Stomach (tissue), 9 donors: ENCODE measurements around the gene PKHD1. TPM values are rescaled to one million over a fixed set of nuclear protein-coding genes. Genes with fewer than 3 reads are reported as not detected.

Source experiments
- DNase-seq, 2 donors: peaks; one replicate each; pipeline versions ENCODE4 v3.0.0 to v3.0.0-alpha.2; 2013 to 2019
- H3K27ac ChIP-seq, 5 donors: fragments of 200-600 bp in 4 of 5; sonication (generic) in 4 of 5; one replicate each; pipeline ENCODE4 v1.5.1; 2013 to 2019; ENCODE audit warnings: mild to moderate bottlenecking in 1 of 5, moderate library complexity in 1 of 5
- H3K27me3 ChIP-seq, 3 donors: fragments of 200-600 bp; sonication (generic); one replicate each; pipeline ENCODE4 v1.5.1; 2017 to 2019; ENCODE audit warnings: mixed run types in 1 of 3
- H3K36me3 ChIP-seq, 4 donors: fragments of 200-600 bp; sonication (generic); 1 replicate in 3 of 4; 2 replicates in 1 of 4; pipeline ENCODE4 v1.5.1; 2016 to 2019
- H3K4me1 ChIP-seq, 4 donors: fragments of 200-600 bp; sonication (generic); one replicate each; pipeline ENCODE4 v1.5.1; 2016 to 2019
- H3K4me3 ChIP-seq, 4 donors: fragments of 200-600 bp; sonication (generic) in 3 of 4; one replicate each; pipeline ENCODE4 v1.5.1; 2016 to 2019; ENCODE audit warnings: mild to moderate bottlenecking in 1 of 4
- H3K9me3 ChIP-seq, 4 donors: fragments of 200-600 bp; sonication (generic); one replicate each; pipeline ENCODE4 v1.5.1; 2016 to 2019
- EP300 ChIP-seq: sonication (generic); formaldehyde crosslinking; IDR thresholded peaks from one replicate; pipeline ENCODE4 v1.6.1; 2017; ENCODE audit warnings: antibody characterized with exemption
- POLR2A ChIP-seq, 4 donors: fragments of 450-650 bp; IDR thresholded peaks; one replicate each; pipeline ENCODE4 v1.6.1; 2016; ENCODE audit warnings: antibody characterized with exemption in 4 of 4, control low read depth in 2 of 4, mild to moderate bottlenecking in 1 of 4, moderate library complexity in 1 of 4
- POLR2AphosphoS5 ChIP-seq, 3 donors: sonication (generic); formaldehyde crosslinking; IDR thresholded peaks; one replicate each; pipeline ENCODE4 v1.6.1; 2016; ENCODE audit warnings: antibody characterized with exemption in 3 of 3
- WGBS, 5 donors: extraction: QIAGEN DNeasy Blood & Tissue Kit in 3 of 5; methylation state at CpG; one replicate each; pipeline versions ENCODE4 v1.1.5 to v1.1.7; 2013 to 2018; 5-methylcytosine and 5-hydroxymethylcytosine counted together
- intact Hi-C: fragments of 100-400 bp; cut with DNase I; formaldehyde crosslinking; loops from one replicate; pipeline ENCODE4 v1.15.1; 2023; ENCODE audit warnings: low total_unique reads
- polyA plus RNA-seq, 3 donors: library from polyadenylated mRNA; stranded (reverse); fragments of 200-250 nt; gene quantifications; one replicate each; pipeline ENCODE4 v1.2.3, GENCODE V29; 2013
- total RNA-seq, 5 donors: library from RNA; depleted of rRNA; stranded (reverse); fragments of >200 nt; gene quantifications; one replicate each; pipeline versions ENCODE4 v1.1.0 to v1.2.3, GENCODE V29; 2014 to 2016
- TF ChIP-seq, protein P1 (sequence below), 7 experiments: fragments of 450-650 bp in 4 of 7; fragments of 200-600 bp in 3 of 7; sonication (generic) in 3 of 7; IDR thresholded peaks; one replicate each; pipeline ENCODE4 v1.5.1; 2016 to 2019; ENCODE audit warnings: antibody characterized with exemption in 7 of 7, control low read depth in 2 of 7, mild to moderate bottlenecking in 1 of 7
- donor health status: healthy with polysubstance abuse.
- donor health status: Bipolar disorder and iron deficiency.
- donor health status: healthy.

PKHD1 gene
- total and polyA plus RNA-seq, 8 donors, result 0.19 to 19.2 (median 4.6) TPM; not detected in 2

DNA sequence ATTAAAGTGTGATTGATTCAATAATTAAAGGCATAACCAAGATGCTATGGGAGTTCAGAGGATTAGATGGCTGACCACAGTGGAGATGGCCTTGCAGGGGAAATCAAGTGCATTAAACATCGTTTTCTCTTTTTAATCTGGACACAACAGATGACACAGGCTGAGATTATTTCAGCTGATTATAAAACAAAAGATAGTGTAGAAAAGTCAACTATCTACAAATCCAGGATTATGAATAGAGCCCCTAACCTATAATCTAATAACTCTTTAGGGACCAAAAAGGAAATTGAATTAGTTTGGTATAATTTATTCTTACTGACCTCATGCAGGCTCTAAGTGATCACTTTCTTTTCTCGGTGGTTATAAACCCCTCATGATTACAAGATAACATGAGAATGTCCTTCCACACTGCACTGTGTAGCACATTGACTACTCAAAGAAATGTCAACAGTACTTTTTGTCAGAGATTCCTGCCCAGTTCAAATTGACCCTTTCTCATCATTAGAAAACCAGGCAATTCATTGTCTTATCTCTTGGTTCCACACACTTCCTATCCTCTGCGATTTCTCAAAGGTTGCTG is 122.1 kb downstream of the PKHD1 start:
- 44 to 55% (median 51%) methylated on average over 3 of the region's 3 CpGs for WGBS, 5 donors
- H3K4me3 ChIP-seq, result no peak overlapping the region
- intact Hi-C loops, result loop anchor here (10.0 kb wide), 1 partner anchor 121 kb away; no protein-coding TSS in a partner anchor
- no peaks in the 10 kb centered on the region for H3K9me3 ChIP-seq
- no peaks in the 10 kb centered on the region for H3K4me1 ChIP-seq
- H3K27ac ChIP-seq, result no peak overlapping the region
- TF ChIP-seq POLR2AphosphoS5 (IDR thresholded peaks at IDR 0.05) (no peak), POLR2A (IDR thresholded peaks at IDR 0.05) (no peak), EP300 (no peak)
- TF ChIP-seq, protein P1, sequence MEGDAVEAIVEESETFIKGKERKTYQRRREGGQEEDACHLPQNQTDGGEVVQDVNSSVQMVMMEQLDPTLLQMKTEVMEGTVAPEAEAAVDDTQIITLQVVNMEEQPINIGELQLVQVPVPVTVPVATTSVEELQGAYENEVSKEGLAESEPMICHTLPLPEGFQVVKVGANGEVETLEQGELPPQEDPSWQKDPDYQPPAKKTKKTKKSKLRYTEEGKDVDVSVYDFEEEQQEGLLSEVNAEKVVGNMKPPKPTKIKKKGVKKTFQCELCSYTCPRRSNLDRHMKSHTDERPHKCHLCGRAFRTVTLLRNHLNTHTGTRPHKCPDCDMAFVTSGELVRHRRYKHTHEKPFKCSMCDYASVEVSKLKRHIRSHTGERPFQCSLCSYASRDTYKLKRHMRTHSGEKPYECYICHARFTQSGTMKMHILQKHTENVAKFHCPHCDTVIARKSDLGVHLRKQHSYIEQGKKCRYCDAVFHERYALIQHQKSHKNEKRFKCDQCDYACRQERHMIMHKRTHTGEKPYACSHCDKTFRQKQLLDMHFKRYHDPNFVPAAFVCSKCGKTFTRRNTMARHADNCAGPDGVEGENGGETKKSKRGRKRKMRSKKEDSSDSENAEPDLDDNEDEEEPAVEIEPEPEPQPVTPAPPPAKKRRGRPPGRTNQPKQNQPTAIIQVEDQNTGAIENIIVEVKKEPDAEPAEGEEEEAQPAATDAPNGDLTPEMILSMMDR (IDR thresholded peaks at IDR 0.05), result no peak
- no peaks in the 10 kb centered on the region for H3K36me3 ChIP-seq
- peaks cover 0 to 5% (median 0%) of the 10 kb centered on the region in 3 donors for H3K27me3 ChIP-seq
- no peak for DNase-seq

- no peak overlapping the region for H3K27ac ChIP-seq
- no peak for DNase-seq
- 66 to 77% (median 73%) methylated on average over 4 of the region's 4 CpGs for WGBS, 5 donors
- no peaks in the 10 kb centered on the region for H3K9me3 ChIP-seq
- H3K4me1 ChIP-seq, result no peaks in the 10 kb centered on the region
- intact Hi-C loops, result loop anchor here (10.0 kb wide), 1 partner anchor 119 kb away; no protein-coding TSS in a partner anchor
- peaks cover 0 to 5% (median 0%) of the 10 kb centered on the region in 3 donors for H3K27me3 ChIP-seq
- no peaks in the 10 kb centered on the region for H3K36me3 ChIP-seq
- no peak for TF ChIP-seq POLR2A (IDR thresholded peaks at IDR 0.05)
- TF ChIP-seq EP300, result no peak
- no peak for TF ChIP-seq POLR2AphosphoS5 (IDR thresholded peaks at IDR 0.05)
- TF ChIP-seq, protein P1 (IDR thresholded peaks at IDR 0.05), result no peak
- no peak overlapping the region for H3K4me3 ChIP-seq
Measured at GRCh38 chr6:51963980-51964379, 123.4 kb downstream of the PKHD1 start.

- no peaks in the 10 kb centered on the region for H3K9me3 ChIP-seq
- no peaks in the 10 kb centered on the region for H3K36me3 ChIP-seq
- H3K4me1 ChIP-seq, result no peaks in the 10 kb centered on the region
- peaks cover 0 to 5% (median 0%) of the 10 kb centered on the region in 3 donors for H3K27me3 ChIP-seq
- intact Hi-C loops, result loop anchor here (10.0 kb wide), 1 partner anchor 118 kb away; no protein-coding TSS in a partner anchor
- no peak overlapping the region for H3K27ac ChIP-seq
- DNase-seq, result no peak
- no peak overlapping the region for H3K4me3 ChIP-seq
- TF ChIP-seq, protein P1 (IDR thresholded peaks at IDR 0.05), result no peak
- TF ChIP-seq POLR2AphosphoS5 (IDR thresholded peaks at IDR 0.05) (no peak), POLR2A (IDR thresholded peaks at IDR 0.05) (no peak), EP300 (no peak)
- 41 to 91% (median 62%) methylated on average over 1 of the region's 1 CpG for WGBS, 5 donors
Measured at GRCh38 chr6:51962354-51962753, 125.1 kb downstream of the PKHD1 start.

- no peaks in the 10 kb centered on the region for H3K36me3 ChIP-seq
- H3K27me3 ChIP-seq, result peaks cover 0 to 5% (median 0%) of the 10 kb centered on the region in 3 donors
- H3K4me3 ChIP-seq, result no peak overlapping the region
- H3K27ac ChIP-seq, result no peak overlapping the region
- intact Hi-C loops, result loop anchor here (10.0 kb wide), 1 partner anchor 116 kb away; no protein-coding TSS in a partner anchor
- 45 to 53% (median 48%) methylated on average over 2 of the region's 2 CpGs for whole genome bisulfite sequencing, 5 donors
- H3K4me1 ChIP-seq, result no peaks in the 10 kb centered on the region
- no peak for DNase-seq
- TF ChIP-seq EP300 (no peak), POLR2A (IDR thresholded peaks at IDR 0.05) (no peak), POLR2AphosphoS5 (IDR thresholded peaks at IDR 0.05) (no peak)
- TF ChIP-seq, protein P1 (IDR thresholded peaks at IDR 0.05), result no peak
- H3K9me3 ChIP-seq, result no peaks in the 10 kb centered on the region
Measured at GRCh38 chr6:51960419-51960818, 127.0 kb downstream of the PKHD1 start.
